Non-pigmented ciliary epithelial cell (primary cell): Measurements from ENCODE around the gene RPAP2.
"Not testable (repeated sequence)": the region's sequence is repeated elsewhere in the genome, so short reads cannot be mapped to it uniquely, and the experiment has no call there.

Experiments used
- DNase-seq: peaks from one replicate; pipeline ENCODE4 v3.0.0-alpha.2; 2010; ENCODE audit warnings: low read depth

Gene RPAP2

GRCh38 chr1:92323473-92324453 lies 24.9 kb downstream of the RPAP2 start:
- DNase-seq, result no peak

GRCh38 chr1:92324784-92325183 lies 25.9 kb downstream of the RPAP2 start:
- DNase-seq, result no peak

GRCh38 chr1:92326681-92327080 lies 27.8 kb downstream of the RPAP2 start:
- no peak for DNase-seq

GRCh38 chr1:92327794-92328193 lies 28.9 kb downstream of the RPAP2 start:
- DNase-seq, result no peak

DNA sequence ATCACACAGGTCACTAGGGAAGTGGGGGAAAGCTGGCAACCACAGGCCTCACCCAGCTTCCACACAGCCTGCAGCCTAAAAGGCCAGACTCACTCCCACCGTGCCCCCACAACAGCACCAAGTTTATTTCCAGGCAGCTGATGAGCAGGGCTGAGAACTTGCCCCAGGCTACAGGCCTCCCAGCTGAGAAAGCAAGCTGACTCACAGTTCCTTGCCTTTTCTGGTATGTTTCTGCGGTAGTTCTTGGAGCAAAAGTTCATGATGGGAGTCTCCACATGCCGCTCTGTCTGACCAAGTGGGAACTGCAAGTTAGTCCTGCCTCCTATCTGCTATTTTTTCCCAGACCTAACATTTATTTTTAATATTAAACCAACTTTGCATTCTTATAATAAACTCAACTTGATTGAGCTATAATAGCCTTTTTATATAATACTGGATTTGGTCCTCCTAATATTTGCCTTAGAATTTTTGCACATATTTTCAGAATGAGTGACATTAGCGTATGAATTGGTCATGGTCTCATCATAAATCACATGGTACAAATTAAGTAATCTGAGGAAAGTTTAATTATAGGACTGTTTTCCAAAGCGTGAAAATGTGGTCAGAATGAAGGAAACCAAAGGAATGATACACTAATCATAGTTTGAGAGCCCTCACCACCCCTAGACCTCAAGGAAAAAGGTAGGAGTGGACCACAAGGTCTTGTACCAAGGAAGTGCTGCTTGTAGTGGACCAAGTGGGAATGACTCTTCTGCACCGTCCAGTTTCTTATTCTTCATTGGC lies 30.7 kb downstream of the RPAP2 start:
- peak; percentile 91 for DNase-seq

- DNase-seq, result no peak
Observed at GRCh38 chr1:92333668-92334067, 34.8 kb downstream of the RPAP2 start.

GRCh38 chr1:92340154-92340553 lies 41.3 kb downstream of the RPAP2 start:
- DNase-seq, result no peak

DNA sequence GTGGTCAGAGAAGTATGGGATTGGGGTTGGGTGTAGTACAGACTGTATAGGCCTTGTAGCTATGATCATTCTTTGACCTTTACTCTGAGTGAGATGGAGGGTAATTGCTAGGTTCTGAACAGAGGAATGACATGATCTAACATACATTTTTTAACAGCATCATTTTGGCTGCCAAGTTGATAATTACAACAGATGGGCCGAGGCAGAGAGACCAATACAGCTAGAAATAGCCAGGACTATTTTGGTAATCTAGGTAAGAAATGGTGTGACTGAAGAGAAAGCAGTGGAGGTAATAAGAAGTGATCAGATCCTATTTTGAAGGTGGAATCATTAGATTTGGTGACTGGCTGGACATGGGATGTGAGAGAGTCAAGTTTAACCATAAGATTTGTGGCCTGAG lies 43.5 kb downstream of the RPAP2 start:
- DNase-seq, result no peak

- DNase-seq, result no peak
Observed at GRCh38 chr1:92343061-92343460, 44.2 kb downstream of the RPAP2 start.

GRCh38 chr1:92346866-92347640 lies 48.2 kb downstream of the RPAP2 start:
- no peak for DNase-seq

DNA sequence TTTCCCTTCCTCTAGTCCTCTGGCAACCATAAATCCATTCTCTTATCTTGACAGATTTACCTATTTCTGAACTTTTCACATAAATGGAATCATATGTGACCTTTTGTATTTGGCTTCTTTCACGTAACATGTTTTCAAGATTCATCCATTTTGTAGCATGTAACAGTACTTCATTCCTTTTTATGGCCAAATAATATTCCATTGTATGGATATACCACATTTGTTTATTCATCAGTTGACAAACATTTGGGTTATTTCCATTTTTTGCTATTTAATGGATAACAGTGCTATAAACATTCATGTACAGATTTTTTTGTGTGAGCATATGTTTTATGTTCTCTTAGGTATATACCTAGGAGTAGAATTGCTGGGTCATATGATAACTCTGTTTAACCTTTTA lies 54.0 kb downstream of the RPAP2 start:
- DNase-seq, result no peak

GRCh38 chr1:92354259-92354658 lies 55.4 kb downstream of the RPAP2 start:
- no peak for DNase-seq

DNA sequence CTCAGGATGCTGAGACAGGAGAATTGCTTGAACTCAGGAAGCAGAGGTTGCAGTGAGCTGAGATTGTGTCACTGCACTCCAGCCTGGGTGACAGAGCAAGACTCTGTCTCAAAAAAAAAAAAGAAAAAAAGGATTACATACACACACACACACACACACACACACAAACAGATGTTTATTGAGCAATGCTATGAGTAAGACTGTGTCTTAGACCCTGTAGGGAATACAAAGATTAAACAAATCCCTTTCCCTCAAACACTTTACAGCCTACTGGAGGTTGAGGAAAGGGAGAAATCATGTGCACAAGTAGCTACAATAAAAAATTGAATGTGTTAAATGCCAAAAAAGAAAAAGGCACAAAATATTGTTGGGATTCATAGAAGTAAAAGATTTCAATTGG lies 58.1 kb downstream of the RPAP2 start:
- peak; percentile 37 for DNase-seq

DNA sequence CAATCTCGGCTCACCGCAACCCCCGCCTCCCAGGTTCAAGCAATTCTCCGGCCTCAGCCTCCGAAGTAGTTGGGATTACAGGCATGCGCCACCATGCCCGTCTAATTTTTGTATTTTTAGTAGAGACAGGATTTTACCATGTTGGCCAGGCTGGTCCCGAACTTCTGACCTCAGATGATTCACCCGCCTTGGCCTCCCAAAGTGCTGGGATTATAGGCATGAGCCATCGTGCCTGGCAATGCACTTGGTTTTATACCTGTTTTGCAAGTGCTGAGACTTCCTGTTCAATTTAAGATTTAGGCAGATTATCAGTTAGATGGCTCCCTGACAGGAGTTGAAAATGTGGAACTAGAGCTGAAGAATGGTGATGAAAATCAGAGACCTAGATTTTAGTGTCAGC lies 60.5 kb downstream of the RPAP2 start:
- DNase-seq, result not testable (repeated sequence)

GRCh38 chr1:92359986-92360385 lies 61.1 kb downstream of the RPAP2 start:
- no peak for DNase-seq

DNA sequence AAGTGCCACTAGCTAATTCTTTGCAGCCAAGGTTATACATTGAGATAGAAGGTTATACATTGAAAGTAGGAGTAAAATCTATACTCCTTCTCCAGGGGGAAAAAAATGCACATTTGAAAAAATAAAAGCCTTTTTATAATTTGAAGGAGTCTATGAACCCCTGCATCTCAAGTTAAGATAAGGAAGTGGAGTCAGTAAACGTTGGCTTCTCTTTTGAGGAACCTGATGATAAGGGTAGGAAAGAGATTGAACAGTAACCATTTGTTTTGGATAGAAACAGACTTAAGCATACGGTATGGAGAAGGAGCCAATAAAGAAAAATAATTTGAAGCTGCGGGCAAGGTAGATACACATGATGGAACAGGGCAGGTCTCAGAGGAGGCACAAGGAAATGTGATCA lies 64.1 kb downstream of the RPAP2 start:
- DNase-seq, result no peak

DNA sequence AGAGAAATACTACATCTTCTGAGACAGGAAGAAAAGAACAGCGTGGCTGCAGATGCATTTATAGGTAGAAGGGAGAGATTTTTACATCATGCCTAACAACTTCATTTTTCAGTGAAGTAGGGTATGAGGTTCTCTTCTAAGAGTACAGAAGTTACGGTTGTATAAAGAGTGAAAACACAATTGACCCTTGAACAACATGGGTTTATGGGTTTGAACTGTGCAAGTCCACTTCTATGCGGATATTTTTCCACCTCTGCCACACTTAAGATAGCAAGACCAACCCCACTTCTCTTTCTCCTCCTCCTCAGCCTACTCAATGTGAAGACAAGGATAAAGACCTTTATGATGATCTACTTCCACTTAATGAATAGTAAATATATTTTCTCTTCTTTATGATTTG lies 64.5 kb downstream of the RPAP2 start:
- no peak for DNase-seq

DNA sequence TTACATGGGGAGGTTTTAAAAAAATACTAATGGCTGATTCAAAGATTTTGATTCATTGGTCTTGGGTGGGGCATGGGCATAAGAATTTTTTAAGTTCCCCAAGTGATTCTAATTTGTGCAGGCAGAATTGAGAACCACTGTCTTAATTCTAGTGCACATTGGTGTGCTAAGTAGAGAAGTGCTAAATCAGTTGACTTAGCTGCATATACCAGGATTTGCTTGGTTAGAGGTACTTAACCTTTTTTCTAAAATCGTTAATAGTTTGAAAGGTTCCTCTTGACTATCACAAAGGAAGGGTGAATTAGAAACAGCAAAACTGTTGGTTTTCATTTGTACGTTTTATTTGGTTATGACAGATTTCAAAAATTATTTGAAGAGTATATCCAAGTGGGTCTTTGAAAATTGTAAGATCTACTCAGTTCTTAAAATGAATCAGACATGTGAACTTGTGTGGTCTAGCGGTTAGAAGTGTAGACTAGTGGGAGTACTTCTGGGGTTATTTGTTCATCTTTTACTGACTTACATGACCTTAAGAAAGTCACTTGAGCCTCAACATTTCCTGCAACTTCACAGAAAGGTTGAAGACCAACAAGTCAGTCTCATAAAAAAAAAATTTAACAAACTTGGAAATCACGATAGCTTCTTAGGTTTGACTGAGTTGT lies 66.7 kb downstream of the RPAP2 start:
- no peak for DNase-seq

DNA sequence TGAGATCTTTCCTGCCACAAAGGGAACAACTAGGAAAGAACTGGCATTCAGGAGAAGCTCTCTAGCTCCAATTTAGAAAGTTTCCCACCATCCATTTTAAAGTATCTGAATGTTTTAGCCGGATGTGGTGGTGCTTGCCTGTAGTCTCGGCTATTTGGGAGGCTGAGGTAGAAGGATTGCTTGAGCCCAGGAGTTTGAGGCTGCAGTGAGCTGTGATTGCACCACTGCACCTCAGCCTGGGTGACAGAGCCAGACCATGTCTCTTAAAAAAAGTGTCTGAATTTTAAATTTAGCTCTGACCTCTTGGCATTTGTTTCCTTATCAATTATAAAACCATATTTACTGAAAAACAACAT lies 67.2 kb downstream of the RPAP2 start:
- no peak for DNase-seq

DNA sequence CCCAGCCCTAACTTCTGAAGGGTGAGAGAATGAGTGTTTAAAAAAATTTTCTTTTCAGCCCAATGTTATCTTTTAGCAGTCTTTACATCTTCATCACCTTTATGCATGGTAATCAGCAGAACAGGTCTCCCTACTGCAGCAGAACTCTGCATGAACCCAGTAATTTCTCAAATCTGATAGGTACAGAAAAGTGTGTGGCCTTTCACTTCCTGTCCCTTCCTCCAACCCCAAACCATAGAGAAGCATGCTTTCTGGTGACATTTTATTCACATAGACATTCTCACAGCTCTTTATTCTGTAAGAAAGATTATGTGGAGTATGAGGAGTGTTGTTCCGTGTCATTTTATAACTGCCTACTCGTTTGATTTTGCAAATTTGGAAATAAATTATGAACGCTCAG lies 68.6 kb downstream of the RPAP2 start:
- DNase-seq, result no peak

DNA sequence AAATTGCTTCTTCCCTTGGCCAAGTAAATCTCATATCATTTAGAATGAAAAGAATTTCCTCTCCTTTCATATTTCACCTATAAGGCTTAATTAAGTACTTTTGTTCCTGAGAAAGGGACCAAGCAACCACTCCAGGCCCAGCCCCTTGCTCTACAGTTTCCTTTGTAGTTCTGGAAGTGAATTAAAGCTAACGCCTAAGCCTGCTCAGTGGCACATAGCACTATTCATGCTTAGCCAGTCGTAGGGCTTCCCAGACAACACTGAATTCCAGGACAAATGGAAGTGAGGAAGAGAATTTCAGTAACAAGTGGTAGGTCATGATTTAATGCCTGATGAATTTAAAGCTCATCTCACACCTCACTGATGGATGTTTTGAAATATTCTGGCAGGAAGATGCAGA lies 73.3 kb downstream of the RPAP2 start:
- no peak for DNase-seq

- DNase-seq, result no peak
Observed at GRCh38 chr1:92374223-92374622, 75.4 kb downstream of the RPAP2 start.
